Hematopoietic multipotent progenitor cell treated with erythropoietin and hydrocortisone succinate and interleukin-3 and kit ligand, for 6 days (in vitro differentiated cells): Measurements from ENCODE around the gene KRTAP4-1.
"Not testable (repeated sequence)": the region's sequence is repeated elsewhere in the genome, so short reads cannot be mapped to it uniquely, and the experiment has no call there.

Source experiments
- DNase-seq: peaks from one replicate; pipeline ENCODE4 v3.0.0-alpha.2; 2015

The KRTAP4-1 gene

GRCh38 chr17:41168121-41168520 is 16.6 kb downstream of the KRTAP4-1 start, which contains the start of gene KRTAP4-3:
Gene KRTAP4-3 (minus strand): TSS chr17:41168221. CDS start chr17:41168172, 49 bp downstream.
- no peak for DNase-seq

- no peak for DNase-seq
Measured at GRCh38 chr17:41167561-41167960, 17.1 kb downstream of the KRTAP4-1 start.

- no peak for DNase-seq
Measured at GRCh38 chr17:41163828-41164227, 20.9 kb downstream of the KRTAP4-1 start.

- DNase-seq, result no peak
Measured at GRCh38 chr17:41160648-41161047, 24.1 kb downstream of the KRTAP4-1 start, which contains the start of gene KRTAP4-4. Gene KRTAP4-4 (minus strand): TSS chr17:41160748. CDS start chr17:41160691, 57 bp downstream.

GRCh38 chr17:41160190-41160589 is 24.5 kb downstream of the KRTAP4-1 start:
- not testable (repeated sequence) for DNase-seq

GRCh38 chr17:41153856-41154255 is 30.9 kb downstream of the KRTAP4-1 start:
- DNase-seq, result peak; percentile 45

GRCh38 chr17:41151525-41151924 is 33.2 kb downstream of the KRTAP4-1 start:
- DNase-seq, result no peak

GRCh38 chr17:41150026-41150425 is 34.7 kb downstream of the KRTAP4-1 start:
- no peak for DNase-seq

GRCh38 chr17:41149652-41149985 is 35.1 kb downstream of the KRTAP4-1 start, which contains the start of gene KRTAP4-5:
Gene KRTAP4-5 (minus strand): TSS chr17:41149825. CDS start chr17:41149767, 58 bp downstream.
- DNase-seq, result no peak

GRCh38 chr17:41148971-41149651 is 35.6 kb downstream of the KRTAP4-1 start:
- DNase-seq, result not testable (repeated sequence)

- no peak for DNase-seq
Measured at GRCh38 chr17:41147531-41148204, 37.0 kb downstream of the KRTAP4-1 start.

- DNase-seq, result no peak
Measured at GRCh38 chr17:41145261-41145660, 39.5 kb downstream of the KRTAP4-1 start.

- DNase-seq, result no peak
Measured at GRCh38 chr17:41144846-41145245, 39.9 kb downstream of the KRTAP4-1 start.

GRCh38 chr17:41141361-41141760 is 43.4 kb downstream of the KRTAP4-1 start:
- no peak for DNase-seq

GRCh38 chr17:41140360-41141131 is 44.2 kb downstream of the KRTAP4-1 start, which contains the start of gene KRTAP4-6:
Gene KRTAP4-6 (minus strand): TSS chr17:41140544. CDS start chr17:41140487, 57 bp downstream.
- no peak for DNase-seq

- DNase-seq, result not testable (repeated sequence)
Measured at GRCh38 chr17:41139865-41140264, 44.8 kb downstream of the KRTAP4-1 start.
